Measurements from ENCODE around the gene PHF20.
"Not testable (repeated sequence)": the region's sequence is repeated elsewhere in the genome, so short reads cannot be mapped to it uniquely, and the experiment has no call there.

GRCh38 chr20:35895516-35895915 is 123.7 kb downstream of the PHF20 start:
- TF ChIP-seq POLR2AphosphoS5 (IDR thresholded peaks at IDR 0.05); CTCF (IDR thresholded peaks at IDR 0.05; ENCODE audit: poor library complexity, severe bottlenecking); EP300 (conservative IDR thresholded peaks at IDR 0.05; ENCODE audit: poor library complexity, severe bottlenecking): not testable (repeated sequence)
